Measurements from ENCODE around the gene CPD.

CPD gene

GRCh38 chr17:30357476-30357875 lies 21.3 kb upstream of the CPD start:
- no peak for DNase-seq

GRCh38 chr17:30358055-30358760 lies 20.5 kb upstream of the CPD start:
- DNase-seq = no peak

DNA sequence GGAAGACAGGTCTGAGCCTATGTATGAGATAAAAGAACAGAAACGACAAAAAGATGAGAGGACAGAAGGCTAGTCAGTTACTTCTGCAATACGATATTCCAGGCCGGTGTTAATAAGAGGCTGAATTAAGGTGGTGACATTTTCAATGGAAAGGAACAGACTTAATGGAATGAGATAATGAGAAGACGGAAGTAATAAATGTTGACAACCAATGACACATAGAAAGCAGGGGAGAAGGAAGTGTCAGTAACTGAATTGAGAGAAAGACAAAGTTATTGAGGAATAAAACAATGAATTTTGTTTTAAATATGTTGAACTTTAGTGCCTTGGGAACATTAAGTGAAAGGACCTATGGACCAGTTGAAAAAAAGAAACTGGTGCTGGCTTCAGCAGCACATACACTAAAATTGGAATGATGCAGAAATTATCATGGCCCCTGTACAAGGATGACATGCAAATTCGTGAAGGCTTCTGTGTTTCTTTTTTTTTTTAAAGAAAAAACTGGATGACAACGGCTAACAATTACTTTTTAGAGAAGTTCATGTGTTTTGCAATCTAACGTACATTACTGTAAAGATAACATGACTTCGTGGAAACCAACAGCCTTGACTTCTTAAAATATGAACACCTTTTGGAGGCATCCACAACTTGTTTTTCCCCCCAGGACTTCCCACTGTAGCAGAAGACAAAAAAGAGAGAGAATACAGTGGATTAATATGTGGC lies 18.5 kb upstream of the CPD start:
- no peak for DNase-seq

DNA sequence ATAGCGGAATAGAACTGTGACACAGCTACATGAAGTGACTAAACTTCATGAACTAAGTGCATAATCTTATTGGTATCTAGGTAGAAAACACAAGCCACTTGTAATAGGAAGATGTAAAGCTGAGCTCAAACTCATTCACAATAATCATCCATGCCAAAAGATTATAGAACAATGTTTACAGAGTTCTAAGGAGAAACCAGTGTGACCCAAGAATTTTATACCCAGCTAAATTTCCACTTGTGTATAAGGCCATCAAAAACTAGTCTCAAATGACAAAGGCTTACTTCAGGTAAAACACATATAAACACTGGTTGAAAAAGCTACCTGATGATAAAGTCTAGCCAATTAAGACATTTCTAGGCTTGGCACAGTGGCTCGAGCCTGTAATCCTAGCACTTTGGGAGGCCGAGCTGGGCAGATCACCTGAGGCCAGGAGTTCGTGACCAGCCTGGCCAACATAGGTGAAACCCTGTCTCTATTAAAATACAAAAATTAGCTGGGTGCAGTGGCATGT lies 16.9 kb upstream of the CPD start:
- no peak for DNase-seq

DNA sequence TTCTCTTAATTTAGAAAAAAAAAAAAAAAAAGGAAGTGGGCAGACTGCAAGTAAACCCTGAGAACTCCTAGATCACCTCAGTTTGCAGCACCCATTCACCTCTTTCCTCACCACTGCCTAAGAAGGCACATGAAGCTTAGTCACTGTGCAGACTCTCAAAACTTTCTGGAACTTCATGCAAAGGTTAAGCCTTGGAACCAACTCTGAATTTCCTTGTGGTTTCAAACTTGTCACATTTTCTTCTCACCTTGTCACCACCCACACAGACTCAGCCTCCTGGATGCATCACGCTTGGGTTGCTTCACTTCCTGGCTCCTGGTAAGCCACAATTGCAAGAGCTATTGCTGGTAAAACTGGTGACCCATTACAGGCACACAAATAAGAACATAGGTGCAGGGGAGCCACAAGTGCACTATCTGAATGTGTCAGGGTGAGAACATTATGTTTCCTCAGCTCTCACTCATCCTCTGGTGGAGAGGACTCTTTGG lies 15.0 kb upstream of the CPD start:
- no peak for DNase-seq

DNA sequence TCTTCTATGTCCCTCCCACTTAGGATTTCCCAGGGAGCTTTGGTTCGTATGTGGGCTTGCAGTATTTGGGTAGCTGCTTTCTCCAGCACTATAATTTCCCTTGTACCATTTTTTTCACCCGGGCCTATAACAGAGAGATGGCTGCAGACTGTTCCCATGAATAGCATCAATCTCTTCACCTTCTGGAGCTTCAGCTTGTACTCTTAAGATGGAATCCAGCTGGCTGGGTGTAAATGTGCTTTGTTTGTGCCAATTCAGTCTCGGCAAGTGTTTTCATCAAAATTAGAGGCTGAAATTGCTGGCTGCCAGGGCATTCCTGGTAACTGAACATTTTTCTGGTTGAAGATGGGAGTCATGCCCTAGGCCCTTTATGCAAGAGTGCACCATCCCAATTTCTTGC lies 12.2 kb upstream of the CPD start:
- no peak for DNase-seq

- no peak for DNase-seq
Observed at GRCh38 chr17:30368912-30369720, 9.6 kb upstream of the CPD start.

DNA sequence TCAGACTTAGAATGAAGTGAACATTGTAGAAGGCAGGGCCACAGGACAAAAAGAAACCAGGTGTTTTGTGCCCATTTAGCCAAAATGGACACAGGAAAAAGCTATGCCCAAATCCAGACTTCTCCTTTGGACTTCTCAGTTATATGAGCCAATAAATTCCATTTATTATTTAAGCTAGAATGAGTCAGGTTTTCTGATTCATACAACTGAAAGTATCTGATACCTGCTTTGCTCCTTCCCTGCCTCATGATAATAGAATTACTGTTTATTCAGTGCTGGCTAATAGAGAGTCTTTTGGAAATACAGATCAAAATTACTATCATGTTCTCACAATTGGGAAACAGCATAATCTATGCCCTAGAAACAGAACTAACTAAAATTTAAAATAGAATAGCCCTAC lies 8.7 kb upstream of the CPD start:
- DNase-seq = no peak

GRCh38 chr17:30372755-30373154 lies 6.0 kb upstream of the CPD start:
- no peak for DNase-seq

DNA sequence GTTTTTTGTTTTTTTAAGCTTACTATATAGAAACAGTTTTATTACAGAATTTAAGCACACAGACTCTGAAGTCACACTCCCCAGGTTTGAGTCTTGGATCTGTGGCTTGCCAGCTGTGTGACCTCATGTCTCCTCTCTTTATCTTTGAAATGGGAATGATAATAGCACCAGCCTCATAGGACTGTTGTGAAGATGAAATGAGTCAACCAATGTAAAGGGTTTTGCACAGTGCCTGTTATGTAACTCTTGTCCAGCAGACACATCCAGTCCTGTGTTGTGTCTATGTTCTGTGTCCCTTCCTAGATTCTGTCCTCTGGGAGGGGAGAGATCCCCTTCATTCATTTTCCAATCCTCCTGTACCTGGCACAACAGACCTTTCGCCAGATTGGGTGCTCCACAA lies 3.1 kb upstream of the CPD start:
- no peak for DNase-seq

DNA sequence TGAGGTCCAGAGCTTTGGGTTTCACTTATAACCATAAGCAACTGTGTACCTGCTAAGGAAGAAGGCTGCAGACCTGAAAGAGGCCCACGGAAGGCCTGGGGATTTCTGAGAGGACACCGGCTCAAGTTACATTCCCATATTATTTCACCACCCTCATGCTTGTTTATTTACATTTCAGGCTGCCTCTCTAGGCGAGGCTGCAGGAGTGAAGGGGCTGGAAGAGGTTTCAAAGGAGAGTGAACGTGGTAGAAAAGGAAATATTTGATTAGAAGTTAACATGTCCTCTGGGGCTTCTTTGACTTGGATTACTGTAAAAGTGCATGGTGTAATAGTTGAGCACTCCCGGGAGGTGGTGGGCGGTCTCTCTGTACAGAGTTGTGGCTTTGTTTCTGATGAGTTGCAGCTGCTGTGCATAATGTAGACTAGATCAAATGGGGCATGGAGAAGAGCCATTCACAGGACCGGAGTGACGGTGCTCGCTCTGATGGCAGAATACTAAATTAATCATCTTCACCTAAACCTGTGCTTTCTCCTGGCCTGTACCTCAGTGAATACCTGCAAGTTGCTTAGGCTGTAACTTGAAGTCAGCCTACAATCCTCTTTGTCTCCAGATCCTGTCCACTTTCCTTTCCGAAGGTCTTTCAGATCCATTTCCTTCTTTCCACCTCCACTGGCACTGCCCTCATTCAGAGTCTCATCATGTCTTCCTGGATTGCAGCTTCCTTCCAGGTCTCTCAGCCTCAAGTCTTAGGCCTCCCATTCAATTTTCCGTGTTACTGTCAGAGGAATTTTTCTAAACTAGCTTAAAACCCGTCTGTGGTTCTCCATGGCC lies 1.9 kb upstream of the CPD start:
- peak; percentile 75 for DNase-seq

- no peak for DNase-seq
Observed at GRCh38 chr17:30377574-30378240, 1.0 kb upstream of the CPD start.

- no peak for DNase-seq
Observed at GRCh38 chr17:30378241-30378824, 394 bp upstream of the CPD start.

DNA sequence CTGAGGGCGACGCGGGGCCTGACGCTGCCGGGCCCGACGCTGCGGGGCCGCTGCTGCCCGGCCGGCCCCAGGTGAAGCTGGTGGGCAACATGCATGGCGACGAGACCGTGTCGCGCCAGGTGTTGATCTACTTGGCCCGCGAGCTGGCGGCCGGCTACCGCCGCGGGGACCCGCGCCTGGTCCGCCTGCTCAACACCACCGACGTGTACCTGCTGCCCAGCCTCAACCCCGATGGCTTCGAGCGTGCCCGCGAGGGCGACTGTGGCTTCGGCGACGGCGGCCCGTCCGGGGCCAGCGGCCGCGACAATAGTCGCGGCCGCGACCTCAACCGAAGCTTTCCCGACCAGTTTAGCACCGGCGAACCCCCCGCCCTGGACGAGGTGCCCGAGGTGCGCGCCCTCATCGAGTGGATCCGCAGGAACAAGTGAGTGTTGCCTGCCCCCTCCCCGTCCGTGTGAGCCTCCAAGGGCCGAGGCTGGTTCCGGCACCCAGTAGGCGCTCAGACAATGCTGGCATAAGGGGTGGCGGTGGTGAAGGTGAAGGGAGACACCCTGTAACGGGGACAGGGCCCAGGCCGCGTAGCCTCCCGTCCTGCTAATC lies 676 bp downstream of the CPD start:
- DNase-seq = no peak

GRCh38 chr17:30379903-30380381 lies 1.2 kb downstream of the CPD start:
- no peak for DNase-seq

- DNase-seq = no peak
Observed at GRCh38 chr17:30380643-30381339, 2.1 kb downstream of the CPD start.

GRCh38 chr17:30381340-30381659 lies 2.6 kb downstream of the CPD start:
- no peak for DNase-seq

DNA sequence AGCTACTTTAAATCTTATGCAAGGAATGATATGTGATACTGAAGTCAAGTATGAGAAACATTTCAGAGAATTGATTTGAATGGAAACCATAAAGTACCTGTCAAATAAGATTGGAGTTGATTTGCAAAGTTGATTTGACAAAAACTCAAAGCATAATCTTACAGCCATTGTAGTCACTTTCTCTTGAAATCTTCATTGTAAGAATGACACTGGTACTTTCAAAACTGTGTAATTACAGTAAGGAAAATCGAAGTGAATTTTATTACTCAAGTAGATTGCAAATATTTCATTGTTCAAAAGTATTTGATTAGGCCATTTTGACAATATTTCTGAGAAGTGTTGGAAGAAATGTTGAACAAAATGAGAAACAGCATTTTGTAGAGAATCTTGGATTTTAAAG lies 3.6 kb downstream of the CPD start:
- no peak for DNase-seq

GRCh38 chr17:30388321-30389179 lies 9.8 kb downstream of the CPD start:
- DNase-seq = no peak
